Measurements from ENCODE around the gene ABCC12. TPM values are rescaled to one million over a fixed set of nuclear protein-coding genes. Genes with fewer than 3 reads are reported as not detected.

Gene ABCC12
- total and polyA plus RNA-seq, 2 donors (not counting 1 experiment from before 2014, with no cell fraction given): not detected

DNA sequence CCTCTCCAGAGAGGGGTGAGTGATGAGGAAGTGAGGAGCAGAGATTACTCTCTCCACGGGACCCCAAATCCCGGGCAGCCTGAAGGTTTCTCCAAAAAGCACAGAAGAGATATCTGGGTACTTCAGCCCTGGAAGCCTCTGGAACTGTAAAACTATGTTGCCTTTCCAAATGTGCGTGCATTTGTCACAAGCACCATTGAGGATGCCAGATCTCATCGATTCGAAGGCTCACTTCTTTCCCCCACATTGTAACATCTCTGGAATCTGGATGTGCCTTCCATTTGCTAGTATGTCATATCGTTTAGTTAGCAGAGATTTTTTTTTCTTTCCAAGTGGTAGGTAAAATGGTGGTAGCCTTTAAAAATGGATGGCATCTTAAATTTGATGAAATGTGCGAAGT lies 45.8 kb downstream of the ABCC12 start:
- Mint-ChIP-seq H3K27ac (no peak overlapping the region), H3K27me3 (peaks cover 8% of the 10 kb centered on the region), H3K4me1 (no peaks in the 10 kb centered on the region), H3K9me3 (ENCODE audit: insufficient read depth) (no peaks in the 10 kb centered on the region), H3K4me3 (no peak overlapping the region)
- no peaks in the 10 kb centered on the region for H3K4me1 ChIP-seq (ENCODE audit: control insufficient read depth in 2 of 2, insufficient read depth in 2 of 2, low read length in 2 of 2)
- DNase-seq (no peak), ATAC-seq (ENCODE audit: low read depth) (no peak)
- H4K20me1 ChIP-seq (ENCODE audit: control insufficient read depth, insufficient read depth, low read length, poor library complexity, severe bottlenecking): no peaks in the 10 kb centered on the region
- intact Hi-C loops (cut with micrococcal nuclease): no loop called here
- H2AFZ ChIP-seq (ENCODE audit: insufficient read depth, low read depth, low read length, poor library complexity, severe bottlenecking): no peak overlapping the region
- peaks cover 0 to 6% (median 0%) of the 10 kb centered on the region in 4 experiments for H3K27me3 ChIP-seq (replicated peaks in 1 of 4; ENCODE audit: control extremely low read depth in 1 of 4, control insufficient read depth in 3 of 4, insufficient read depth in 4 of 4, low read length in 3 of 4)
- no peak overlapping the region for H3K4me3 ChIP-seq (ENCODE audit: control extremely low read depth in 1 of 5, extremely low read depth in 1 of 5, insufficient read depth in 1 of 5, low read depth in 2 of 5, low read length in 4 of 5)
- ChIA-PET CTCF (no interaction called here), POLR2A (no interaction called here)
- H3K9ac ChIP-seq (ENCODE audit: low read length): no peak overlapping the region
- no peak overlapping the region for H3K27ac ChIP-seq (ENCODE audit: low read length in 2 of 2)
- no peak overlapping the region for H3K4me2 ChIP-seq (replicated peaks; ENCODE audit: low read depth, low read length, poor library complexity, severe bottlenecking)
- WGBS (ENCODE audit: insufficient coverage): 85% methylated on average over 3 of the region's 7 CpGs
- H3K79me2 ChIP-seq (ENCODE audit: control insufficient read depth, insufficient read depth, low read length): no peaks in the 10 kb centered on the region
- TF ChIP-seq, protein P1, sequence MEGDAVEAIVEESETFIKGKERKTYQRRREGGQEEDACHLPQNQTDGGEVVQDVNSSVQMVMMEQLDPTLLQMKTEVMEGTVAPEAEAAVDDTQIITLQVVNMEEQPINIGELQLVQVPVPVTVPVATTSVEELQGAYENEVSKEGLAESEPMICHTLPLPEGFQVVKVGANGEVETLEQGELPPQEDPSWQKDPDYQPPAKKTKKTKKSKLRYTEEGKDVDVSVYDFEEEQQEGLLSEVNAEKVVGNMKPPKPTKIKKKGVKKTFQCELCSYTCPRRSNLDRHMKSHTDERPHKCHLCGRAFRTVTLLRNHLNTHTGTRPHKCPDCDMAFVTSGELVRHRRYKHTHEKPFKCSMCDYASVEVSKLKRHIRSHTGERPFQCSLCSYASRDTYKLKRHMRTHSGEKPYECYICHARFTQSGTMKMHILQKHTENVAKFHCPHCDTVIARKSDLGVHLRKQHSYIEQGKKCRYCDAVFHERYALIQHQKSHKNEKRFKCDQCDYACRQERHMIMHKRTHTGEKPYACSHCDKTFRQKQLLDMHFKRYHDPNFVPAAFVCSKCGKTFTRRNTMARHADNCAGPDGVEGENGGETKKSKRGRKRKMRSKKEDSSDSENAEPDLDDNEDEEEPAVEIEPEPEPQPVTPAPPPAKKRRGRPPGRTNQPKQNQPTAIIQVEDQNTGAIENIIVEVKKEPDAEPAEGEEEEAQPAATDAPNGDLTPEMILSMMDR (IDR thresholded peaks at IDR 0.05): no peak
- TF ChIP-seq EZH2 (IDR thresholded peaks at IDR 0.05; ENCODE audit: borderline replicate concordance, insufficient read depth, low read depth, low read length, poor library complexity, severe bottlenecking): no peak
- H3K36me3 ChIP-seq (replicated peaks in 1 of 2; ENCODE audit: control extremely low read depth in 1 of 2, control insufficient read depth in 1 of 2, extremely low read depth in 1 of 2, insufficient read depth in 2 of 2, low read length in 1 of 2): no peaks in the 10 kb centered on the region
- H3K9me3 ChIP-seq (ENCODE audit: control extremely low read depth in 1 of 3, control insufficient read depth in 2 of 3, insufficient read depth in 1 of 3, low read length in 2 of 3): no peaks in the 10 kb centered on the region

DNA sequence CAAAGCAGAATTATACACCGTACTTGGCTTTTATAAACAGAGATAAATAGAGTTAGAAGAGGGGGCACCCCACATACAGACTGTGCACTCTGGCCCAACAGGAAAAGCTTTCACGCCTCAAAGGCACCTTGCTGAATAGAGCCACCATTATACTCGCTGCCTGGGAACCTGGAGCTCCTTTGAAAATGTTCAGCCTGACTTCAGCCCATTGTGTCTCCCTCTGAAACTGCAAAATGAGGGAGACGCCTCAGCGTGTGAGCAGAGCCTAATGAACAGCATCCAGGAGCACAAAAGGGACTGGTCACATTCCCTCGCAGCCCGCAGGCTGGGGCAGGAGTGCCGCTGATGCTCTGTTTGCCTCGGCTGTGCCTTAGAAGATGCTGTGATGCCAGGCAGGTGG lies 46.3 kb downstream of the ABCC12 start:
- intact Hi-C loops (cut with micrococcal nuclease): no loop called here

More for the DNA sequence above, 46.3 kb downstream of the ABCC12 start:
- no peaks in the 10 kb centered on the region for H3K9me3 ChIP-seq (ENCODE audit: control extremely low read depth in 1 of 3, control insufficient read depth in 2 of 3, insufficient read depth in 1 of 3, low read length in 2 of 3)
- Mint-ChIP-seq H3K4me3 (no peak overlapping the region), H3K27ac (no peak overlapping the region), H3K27me3 (peaks cover 10% of the 10 kb centered on the region), H3K9me3 (ENCODE audit: insufficient read depth) (no peaks in the 10 kb centered on the region), H3K4me1 (no peaks in the 10 kb centered on the region)
- CTCF ChIA-PET: no interaction called here
- no peak overlapping the region for H2AFZ ChIP-seq (ENCODE audit: insufficient read depth, low read depth, low read length, poor library complexity, severe bottlenecking)
- DNase-seq: no peak
- no peaks in the 10 kb centered on the region for H3K79me2 ChIP-seq (ENCODE audit: control insufficient read depth, insufficient read depth, low read length)
- no peak overlapping the region for H3K4me2 ChIP-seq (replicated peaks; ENCODE audit: low read depth, low read length, poor library complexity, severe bottlenecking)
- POLR2A ChIA-PET: interaction anchor here (0.6 kb wide), 1 partner anchor 1159 kb away, joined by 7 read pairs; no protein-coding TSS in a partner anchor
- no peak for ATAC-seq (ENCODE audit: low read depth)
- H4K20me1 ChIP-seq (ENCODE audit: control insufficient read depth, insufficient read depth, low read length, poor library complexity, severe bottlenecking): no peaks in the 10 kb centered on the region
- no peak overlapping the region for H3K4me3 ChIP-seq (ENCODE audit: control extremely low read depth in 1 of 5, extremely low read depth in 1 of 5, insufficient read depth in 1 of 5, low read depth in 2 of 5, low read length in 4 of 5)
- H3K36me3 ChIP-seq (replicated peaks in 1 of 2; ENCODE audit: control extremely low read depth in 1 of 2, control insufficient read depth in 1 of 2, extremely low read depth in 1 of 2, insufficient read depth in 2 of 2, low read length in 1 of 2): no peaks in the 10 kb centered on the region
- no peaks in the 10 kb centered on the region for H3K4me1 ChIP-seq (ENCODE audit: control insufficient read depth in 2 of 2, insufficient read depth in 2 of 2, low read length in 2 of 2)
- no peak overlapping the region for H3K27ac ChIP-seq (ENCODE audit: low read length in 2 of 2)
- H3K27me3 ChIP-seq (replicated peaks in 1 of 4; ENCODE audit: control extremely low read depth in 1 of 4, control insufficient read depth in 3 of 4, insufficient read depth in 4 of 4, low read length in 3 of 4): peaks cover 0 to 6% (median 0%) of the 10 kb centered on the region in 4 experiments
- H3K9ac ChIP-seq (ENCODE audit: low read length): no peak overlapping the region
- 84% methylated on average over 8 of the region's 9 CpGs for WGBS (ENCODE audit: insufficient coverage)
- no peak for TF ChIP-seq EZH2 (IDR thresholded peaks at IDR 0.05; ENCODE audit: borderline replicate concordance, insufficient read depth, low read depth, low read length, poor library complexity, severe bottlenecking)
- TF ChIP-seq, protein P1 (IDR thresholded peaks at IDR 0.05): no peak
